Type B pancreatic cell (in vitro differentiated cells): ENCODE results near the gene SRGAP3. TPM values are rescaled to one million over a fixed set of nuclear protein-coding genes. Genes with fewer than 3 reads are reported as not detected.

Experiments used
- DNase-seq: peaks from one replicate; pipeline ENCODE4 v3.0.0; 2021; ENCODE audit warnings: mixed read lengths; ENCODE audit not compliant: unreplicated experiment; ENCODE audit errors: extremely low spot score
- H3K27ac Mint-ChIP-seq: 2 replicates; pipeline ENCODE4 v1.8.0; 2021; ENCODE audit warnings: mild to moderate bottlenecking, mixed read lengths
- H3K27me3 Mint-ChIP-seq: 2 replicates; pipeline ENCODE4 v1.8.0; 2021; ENCODE audit warnings: mixed read lengths
- H3K36me3 Mint-ChIP-seq: 2 replicates; pipeline ENCODE4 v1.8.0; 2021; ENCODE audit warnings: mixed read lengths
- H3K4me1 Mint-ChIP-seq: one replicate; pipeline ENCODE4 v1.8.0; 2021; ENCODE audit warnings: mixed read lengths; ENCODE audit not compliant: unreplicated experiment
- H3K4me3 Mint-ChIP-seq: 2 replicates; pipeline ENCODE4 v1.8.0; 2021; ENCODE audit warnings: mild to moderate bottlenecking, mixed read lengths
- H3K9me3 Mint-ChIP-seq: 2 replicates; pipeline ENCODE4 v1.8.0; 2021; ENCODE audit warnings: mixed read lengths
- total RNA-seq: library from RNA; stranded (reverse); gene quantifications from 2 replicates; pipeline ENCODE4 v1.2.1, GENCODE V29; 2021; ENCODE audit warnings: low replicate concordance
- TF ChIP-seq, protein P1 (sequence below): fragments of 200-600 bp; sonication (generic); conservative IDR thresholded peaks from 2 replicates; pipeline ENCODE4 v1.5.0; 2021; ENCODE audit warnings: antibody characterized with exemption, mild to moderate bottlenecking

The SRGAP3 gene
- total RNA-seq, 1 donor from 2014 or later, result 41.7 TPM

- H3K4me3 Mint-ChIP-seq, result peak overlapping the region; percentile 9
- H3K9me3 Mint-ChIP-seq, result no peaks in the 10 kb centered on the region
- H3K27ac Mint-ChIP-seq, result peak overlapping the region; percentile 62
These were observed 294.3 kb downstream of the SRGAP3 start for GRCh38 chr3:8954938-8955763.

GRCh38 chr3:8953313-8953712 lies 296.1 kb downstream of the SRGAP3 start:
- TF ChIP-seq, protein P1, sequence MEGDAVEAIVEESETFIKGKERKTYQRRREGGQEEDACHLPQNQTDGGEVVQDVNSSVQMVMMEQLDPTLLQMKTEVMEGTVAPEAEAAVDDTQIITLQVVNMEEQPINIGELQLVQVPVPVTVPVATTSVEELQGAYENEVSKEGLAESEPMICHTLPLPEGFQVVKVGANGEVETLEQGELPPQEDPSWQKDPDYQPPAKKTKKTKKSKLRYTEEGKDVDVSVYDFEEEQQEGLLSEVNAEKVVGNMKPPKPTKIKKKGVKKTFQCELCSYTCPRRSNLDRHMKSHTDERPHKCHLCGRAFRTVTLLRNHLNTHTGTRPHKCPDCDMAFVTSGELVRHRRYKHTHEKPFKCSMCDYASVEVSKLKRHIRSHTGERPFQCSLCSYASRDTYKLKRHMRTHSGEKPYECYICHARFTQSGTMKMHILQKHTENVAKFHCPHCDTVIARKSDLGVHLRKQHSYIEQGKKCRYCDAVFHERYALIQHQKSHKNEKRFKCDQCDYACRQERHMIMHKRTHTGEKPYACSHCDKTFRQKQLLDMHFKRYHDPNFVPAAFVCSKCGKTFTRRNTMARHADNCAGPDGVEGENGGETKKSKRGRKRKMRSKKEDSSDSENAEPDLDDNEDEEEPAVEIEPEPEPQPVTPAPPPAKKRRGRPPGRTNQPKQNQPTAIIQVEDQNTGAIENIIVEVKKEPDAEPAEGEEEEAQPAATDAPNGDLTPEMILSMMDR, result no peak
- peaks cover 5% of the 10 kb centered on the region for H3K36me3 Mint-ChIP-seq
- peaks cover 18% of the 10 kb centered on the region for H3K4me1 Mint-ChIP-seq
- no peak overlapping the region for H3K27ac Mint-ChIP-seq
- no peaks in the 10 kb centered on the region for H3K9me3 Mint-ChIP-seq
- H3K27me3 Mint-ChIP-seq, result no peaks in the 10 kb centered on the region
- no peak overlapping the region for H3K4me3 Mint-ChIP-seq
- no peak for DNase-seq

More at GRCh38 chr3:8954938-8955763, 294.3 kb downstream of the SRGAP3 start:
- TF ChIP-seq, protein P1, result peak; percentile 44
- no peaks in the 10 kb centered on the region for H3K27me3 Mint-ChIP-seq
- peaks cover 13% of the 10 kb centered on the region for H3K36me3 Mint-ChIP-seq
- H3K4me1 Mint-ChIP-seq, result peaks cover 18% of the 10 kb centered on the region
- DNase-seq, result no peak

- peaks cover 5% of the 10 kb centered on the region for H3K36me3 Mint-ChIP-seq
- no peaks in the 10 kb centered on the region for H3K9me3 Mint-ChIP-seq
- H3K27ac Mint-ChIP-seq, result no peak overlapping the region
- H3K4me3 Mint-ChIP-seq, result no peak overlapping the region
- TF ChIP-seq, protein P1, result no peak
- H3K4me1 Mint-ChIP-seq, result peaks cover 18% of the 10 kb centered on the region
- H3K27me3 Mint-ChIP-seq, result no peaks in the 10 kb centered on the region
- no peak for DNase-seq
These were observed 297.3 kb downstream of the SRGAP3 start for GRCh38 chr3:8952130-8952529.

DNA sequence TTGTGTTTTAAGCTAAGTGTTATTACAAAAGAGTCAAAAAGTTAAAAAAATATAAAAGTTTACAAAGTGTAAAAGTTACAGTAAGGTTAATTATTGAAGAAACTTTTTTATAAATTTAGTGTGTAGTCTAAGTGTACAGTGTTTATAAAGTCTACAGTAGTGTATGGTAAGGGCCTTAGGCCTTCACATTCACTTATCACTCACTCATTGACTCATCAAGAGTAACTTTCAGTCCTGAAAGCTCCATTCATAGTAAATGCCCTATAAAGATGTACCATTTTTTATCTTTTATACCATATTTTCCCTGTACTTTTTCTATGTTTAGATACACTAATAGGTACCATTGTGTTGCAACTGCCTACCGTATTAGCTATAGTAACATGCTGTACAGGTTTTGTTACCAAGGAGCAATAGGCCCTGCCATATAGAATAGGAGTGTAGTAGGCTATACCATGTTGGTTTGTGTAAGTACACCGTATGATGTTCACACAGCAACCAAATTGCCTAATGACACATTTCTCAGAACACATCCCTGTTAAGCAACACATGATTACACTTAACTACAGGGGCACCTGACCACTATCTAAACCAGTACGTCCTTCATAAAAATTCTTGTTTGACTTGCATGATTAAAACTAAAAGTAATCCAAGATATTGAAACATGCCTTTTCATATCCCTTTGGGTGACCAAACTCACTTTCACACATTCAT lies 303.4 kb downstream of the SRGAP3 start:
- Mint-ChIP-seq H3K27ac (no peak overlapping the region), H3K36me3 (peaks cover 30% of the 10 kb centered on the region), H3K27me3 (no peaks in the 10 kb centered on the region), H3K4me1 (no peaks in the 10 kb centered on the region), H3K4me3 (no peak overlapping the region), H3K9me3 (peaks cover 16% of the 10 kb centered on the region)
- DNase-seq, result no peak
- TF ChIP-seq, protein P1, result no peak

GRCh38 chr3:8942746-8943488 lies 306.5 kb downstream of the SRGAP3 start:
- H3K36me3 Mint-ChIP-seq, result peaks cover 40% of the 10 kb centered on the region
- DNase-seq, result no peak
- H3K9me3 Mint-ChIP-seq, result peaks cover 16% of the 10 kb centered on the region
- no peak overlapping the region for H3K27ac Mint-ChIP-seq
- no peak overlapping the region for H3K4me3 Mint-ChIP-seq
- no peaks in the 10 kb centered on the region for H3K27me3 Mint-ChIP-seq
- no peaks in the 10 kb centered on the region for H3K4me1 Mint-ChIP-seq
- TF ChIP-seq, protein P1, result no peak
